ENCODE data around the gene ZNF383. TPM values are rescaled to one million over a fixed set of nuclear protein-coding genes. Genes with fewer than 3 reads are reported as not detected.
"Not testable (repeated sequence)": the region's sequence is repeated elsewhere in the genome, so short reads cannot be mapped to it uniquely, and the experiment has no call there.

ZNF383 gene
- total RNA-seq, 1 donor from 2014 or later, result 7.3 TPM

GRCh38 chr19:37292998-37293939 lies 75.3 kb downstream of the ZNF383 start:
- H3K36me3 Mint-ChIP-seq (ENCODE audit: low read depth, unreplicated experiment); H3K4me1 Mint-ChIP-seq (ENCODE audit: unreplicated experiment); H3K9me3 Mint-ChIP-seq (ENCODE audit: unreplicated experiment); H3K27me3 Mint-ChIP-seq (ENCODE audit: unreplicated experiment); DNase-seq (ENCODE audit: low spot score): not testable (repeated sequence)
- Mint-ChIP-seq H3K27ac (ENCODE audit: unreplicated experiment) (peak overlapping the region; percentile 42), H3K4me3 (ENCODE audit: unreplicated experiment) (peak overlapping the region; percentile 59)

GRCh38 chr19:37294246-37294645 lies 76.2 kb downstream of the ZNF383 start:
- H3K4me3 Mint-ChIP-seq (ENCODE audit: unreplicated experiment); H3K27me3 Mint-ChIP-seq (ENCODE audit: unreplicated experiment); H3K4me1 Mint-ChIP-seq (ENCODE audit: unreplicated experiment); H3K9me3 Mint-ChIP-seq (ENCODE audit: unreplicated experiment); DNase-seq (ENCODE audit: low spot score); H3K27ac Mint-ChIP-seq (ENCODE audit: unreplicated experiment); H3K36me3 Mint-ChIP-seq (ENCODE audit: low read depth, unreplicated experiment): not testable (repeated sequence)

Other genes with a start within 250 kb of the ZNF383 start
- 13.1 TPM for gene ZNF420, start 139.8 kb upstream of the ZNF383 start, total RNA-seq (ENCODE audit: unreplicated experiment)
- gene ZNF585A, start 45.5 kb upstream of the ZNF383 start, total RNA-seq (ENCODE audit: unreplicated experiment), result 11.0 TPM
- gene ZNF585B, start 7.7 kb upstream of the ZNF383 start, total RNA-seq (ENCODE audit: unreplicated experiment), result 18.1 TPM
- gene ZNF527, start 152.9 kb downstream of the ZNF383 start, total RNA-seq (ENCODE audit: unreplicated experiment), result 4.9 TPM
- gene ZNF569, start 249.2 kb downstream of the ZNF383 start, total RNA-seq (ENCODE audit: unreplicated experiment), result 4.7 TPM